Stimulated activated naive CD8-positive, alpha-beta T cell treated with anti-CD3 and anti-CD28 coated beads, Interleukin-15, Interleukin-2, amounts not matched to agents 100 U/mL and 50 U/mL, for 24 hours (primary cell): Measurements from ENCODE around the gene ST3GAL4.

Experiments
- ATAC-seq: fragments of 150-1000 bp; cut with Tn5 transposase; one replicate; pipeline ENCODE4 v1.10.0; 2021
- DNase-seq: peaks from one replicate; pipeline ENCODE4 v3.0.0; 2021

ST3GAL4 gene

GRCh38 chr11:126450806-126451205, 95.3 kb downstream of the ST3GAL4 start:
- no peak for DNase-seq

GRCh38 chr11:126451211-126451802, 95.8 kb downstream of the ST3GAL4 start:
- DNase-seq: no peak
- no peak for ATAC-seq

More at GRCh38 chr11:126450806-126451205, 95.3 kb downstream of the ST3GAL4 start:
- ATAC-seq: no peak

GRCh38 chr11:126452241-126453101, 97.0 kb downstream of the ST3GAL4 start:
- no peak for ATAC-seq
- DNase-seq: no peak

- no peak for ATAC-seq
- no peak for DNase-seq
These were observed 100.6 kb downstream of the ST3GAL4 start for GRCh38 chr11:126456089-126456488.

GRCh38 chr11:126456783-126457542, 101.5 kb downstream of the ST3GAL4 start:
- DNase-seq: no peak
- no peak for ATAC-seq

GRCh38 chr11:126457817-126458216, 102.3 kb downstream of the ST3GAL4 start:
- no peak for ATAC-seq
- DNase-seq: no peak

- DNase-seq (no peak), ATAC-seq (no peak)
These were observed 104.3 kb downstream of the ST3GAL4 start for GRCh38 chr11:126459691-126460281.

- no peak for ATAC-seq
- DNase-seq: no peak
These were observed 105.1 kb downstream of the ST3GAL4 start for GRCh38 chr11:126460417-126461095.

GRCh38 chr11:126461096-126461440, 105.6 kb downstream of the ST3GAL4 start:
- ATAC-seq (no peak), DNase-seq (no peak)

GRCh38 chr11:126461996-126462395, 106.5 kb downstream of the ST3GAL4 start:
- no peak for DNase-seq
- ATAC-seq: no peak

- ATAC-seq (no peak), DNase-seq (no peak)
These were observed 106.9 kb downstream of the ST3GAL4 start for GRCh38 chr11:126462422-126462821.
